ENCODE results near the gene LMF1. TPM values are rescaled to one million over a fixed set of nuclear protein-coding genes. Genes with fewer than 3 reads are reported as not detected.

Gene LMF1
- total RNA-seq, 2 experiments from 2014 or later, result 17.0 to 31.4 TPM

GRCh38 chr16:927931-928330 lies 42.9 kb downstream of the LMF1 start:
- Histone ChIP-seq H3K4me2 (ENCODE audit: low read length) (no peak overlapping the region), H3K36me3 (ENCODE audit: insufficient read depth, low read length) (peaks cover 13% of the 10 kb centered on the region), H3K4me3 (ENCODE audit: low read depth, low read length, poor library complexity, severe bottlenecking) (no peak overlapping the region), H3K9me3 (ENCODE audit: low read length) (peaks cover 6% of the 10 kb centered on the region; the same call in 1 of the 2 replicates), H3K4me1 (ENCODE audit: insufficient read depth, low read length, poor library complexity, severe bottlenecking) (no peaks in the 10 kb centered on the region), H3K27ac (ENCODE audit: low read depth, low read length, poor library complexity, severe bottlenecking) (no peak overlapping the region), H3K79me2 (ENCODE audit: insufficient read depth, low read depth, low read length) (no peaks in the 10 kb centered on the region), H4K20me1 (ENCODE audit: insufficient read depth, low read length) (no peaks in the 10 kb centered on the region), H3K9me2 (ENCODE audit: insufficient read depth, low read length) (no peaks in the 10 kb centered on the region), H2AFZ (ENCODE audit: low read length) (no peak overlapping the region)
- BruUV-seq (replicated peaks), result no TSS peak
- CTCF ChIA-PET (ENCODE audit: unreplicated experiment), result no interaction called here
- no peak for DNase-seq (ENCODE audit: low spot score)
- POLR2A ChIA-PET, result no interaction called here
- TF ChIP-seq EZH2phosphoT487 (IDR thresholded peaks at IDR 0.05; ENCODE audit: borderline replicate concordance, low read depth, low read length), result no peak
- TF ChIP-seq CTCF (conservative IDR thresholded peaks at IDR 0.05; ENCODE audit: low read length), result no peak
- intact Hi-C loops (cut with micrococcal nuclease; ENCODE audit: unreplicated experiment), result no loop called here

- Histone ChIP-seq H3K27ac (ENCODE audit: low read depth, low read length, poor library complexity, severe bottlenecking) (no peak overlapping the region), H3K9me3 (ENCODE audit: low read length) (peaks cover 6% of the 10 kb centered on the region; the same call in 1 of the 2 replicates), H3K36me3 (ENCODE audit: insufficient read depth, low read length) (peaks cover 13% of the 10 kb centered on the region), H3K4me1 (ENCODE audit: insufficient read depth, low read length, poor library complexity, severe bottlenecking) (no peaks in the 10 kb centered on the region), H3K4me3 (ENCODE audit: low read depth, low read length, poor library complexity, severe bottlenecking) (no peak overlapping the region), H4K20me1 (ENCODE audit: insufficient read depth, low read length) (no peaks in the 10 kb centered on the region), H3K9me2 (ENCODE audit: insufficient read depth, low read length) (no peaks in the 10 kb centered on the region), H3K4me2 (ENCODE audit: low read length) (no peak overlapping the region), H3K79me2 (ENCODE audit: insufficient read depth, low read depth, low read length) (no peaks in the 10 kb centered on the region), H2AFZ (ENCODE audit: low read length) (no peak overlapping the region)
- intact Hi-C loops (cut with micrococcal nuclease; ENCODE audit: unreplicated experiment), result no loop called here
- no peak for DNase-seq (ENCODE audit: low spot score)
- CTCF ChIA-PET (ENCODE audit: unreplicated experiment), result no interaction called here
- BruUV-seq (replicated peaks), result no TSS peak
- POLR2A ChIA-PET, result no interaction called here
- no peak for TF ChIP-seq EZH2phosphoT487 (IDR thresholded peaks at IDR 0.05; ENCODE audit: borderline replicate concordance, low read depth, low read length)
- no peak for TF ChIP-seq CTCF (conservative IDR thresholded peaks at IDR 0.05; ENCODE audit: low read length)
Measured at GRCh38 chr16:927406-927805, 43.4 kb downstream of the LMF1 start.

- H2AFZ ChIP-seq (ENCODE audit: low read length), result no peak overlapping the region
- no peaks in the 10 kb centered on the region for H3K9me2 ChIP-seq (ENCODE audit: insufficient read depth, low read length)
- TF ChIP-seq CTCF (conservative IDR thresholded peaks at IDR 0.05; ENCODE audit: low read length) (no peak), EZH2phosphoT487 (IDR thresholded peaks at IDR 0.05; ENCODE audit: borderline replicate concordance, low read depth, low read length) (no peak)
- H3K27ac ChIP-seq (ENCODE audit: low read depth, low read length, poor library complexity, severe bottlenecking), result no peak overlapping the region
- no TSS peak for BruUV-seq (replicated peaks)
- H3K4me1 ChIP-seq (ENCODE audit: insufficient read depth, low read length, poor library complexity, severe bottlenecking), result no peaks in the 10 kb centered on the region
- no peaks in the 10 kb centered on the region for H3K79me2 ChIP-seq (ENCODE audit: insufficient read depth, low read depth, low read length)
- H3K36me3 ChIP-seq (ENCODE audit: insufficient read depth, low read length), result peaks cover 13% of the 10 kb centered on the region
- intact Hi-C loops (cut with micrococcal nuclease; ENCODE audit: unreplicated experiment), result no loop called here
- H4K20me1 ChIP-seq (ENCODE audit: insufficient read depth, low read length), result no peaks in the 10 kb centered on the region
- CTCF ChIA-PET (ENCODE audit: unreplicated experiment), result no interaction called here
- H3K9me3 ChIP-seq (ENCODE audit: low read length), result peaks cover 6% of the 10 kb centered on the region; the same call in 1 of the 2 replicates
- DNase-seq (ENCODE audit: low spot score), result no peak
- POLR2A ChIA-PET, result no interaction called here
- no peak overlapping the region for H3K4me2 ChIP-seq (ENCODE audit: low read length)
- H3K4me3 ChIP-seq (ENCODE audit: low read depth, low read length, poor library complexity, severe bottlenecking), result no peak overlapping the region
Measured at GRCh38 chr16:926715-927114, 44.1 kb downstream of the LMF1 start.

All from OCI-LY7 (cell line).